Osteocyte (in vitro differentiated cells): Measurements from ENCODE around the gene CATSPERZ. TPM values are rescaled to one million over a fixed set of nuclear protein-coding genes. Genes with fewer than 3 reads are reported as not detected.

Source experiments
- DNase-seq: peaks from one replicate; pipeline ENCODE4 v3.0.0; 2021; ENCODE audit warnings: mixed read lengths; ENCODE audit not compliant: unreplicated experiment; ENCODE audit errors: extremely low spot score
- H3K27ac Mint-ChIP-seq: one replicate; pipeline ENCODE4 v1.8.0; 2021; ENCODE audit warnings: mild to moderate bottlenecking, mixed read lengths; ENCODE audit not compliant: unreplicated experiment
- H3K27me3 Mint-ChIP-seq: one replicate; pipeline ENCODE4 v1.8.0; 2021; ENCODE audit warnings: mixed read lengths; ENCODE audit not compliant: unreplicated experiment
- H3K36me3 Mint-ChIP-seq: one replicate; pipeline ENCODE4 v1.8.0; 2021; ENCODE audit warnings: mixed read lengths; ENCODE audit not compliant: unreplicated experiment
- H3K4me1 Mint-ChIP-seq: one replicate; pipeline ENCODE4 v1.8.0; 2021; ENCODE audit warnings: mixed read lengths; ENCODE audit not compliant: unreplicated experiment
- H3K4me3 Mint-ChIP-seq: one replicate; pipeline ENCODE4 v1.8.0; 2021; ENCODE audit warnings: mild to moderate bottlenecking, moderate library complexity, mixed read lengths; ENCODE audit not compliant: unreplicated experiment
- H3K9me3 Mint-ChIP-seq: one replicate; pipeline ENCODE4 v1.8.0; 2021; ENCODE audit warnings: mixed read lengths; ENCODE audit not compliant: unreplicated experiment
- total RNA-seq: library from RNA; stranded (reverse); gene quantifications from 2 replicates; pipeline ENCODE4 v1.2.1, GENCODE V29; 2021
- TF ChIP-seq, protein P1 (sequence below): fragments of 200-600 bp; sonication (generic); IDR thresholded peaks from 2 replicates; pipeline ENCODE4 v1.5.0; 2021; ENCODE audit warnings: antibody characterized with exemption, mild to moderate bottlenecking, moderate library complexity

Gene CATSPERZ
- total RNA-seq, 1 donor from 2014 or later: not detected

DNA sequence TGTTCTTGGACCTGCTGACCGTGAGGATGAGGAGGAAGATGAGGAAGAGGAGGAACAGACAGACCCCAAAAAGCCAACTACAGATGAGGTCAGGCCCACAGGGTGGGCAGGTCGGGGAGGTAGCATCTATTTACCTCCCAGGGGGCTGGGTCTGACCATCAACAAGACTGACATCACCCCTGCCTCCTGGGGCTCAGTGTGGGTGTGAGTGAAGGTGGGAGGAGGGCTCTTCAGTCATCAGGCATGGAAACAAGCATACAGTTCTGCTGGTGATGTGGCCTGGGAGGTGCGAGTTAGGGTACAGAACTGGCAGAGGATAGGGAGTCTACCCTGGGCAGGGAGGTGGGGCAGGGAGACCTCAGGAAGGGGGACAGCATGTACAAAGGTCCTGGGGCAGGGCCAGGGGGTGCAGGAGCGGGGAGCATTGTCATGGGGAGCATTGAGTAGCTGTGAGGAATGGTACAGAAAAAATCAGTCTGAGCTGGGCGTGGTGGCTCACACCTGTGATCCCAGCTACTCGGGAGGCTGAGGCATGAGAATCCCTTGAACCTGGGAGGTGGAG is 39.9 kb upstream of the CATSPERZ start:
- TF ChIP-seq, protein P1, sequence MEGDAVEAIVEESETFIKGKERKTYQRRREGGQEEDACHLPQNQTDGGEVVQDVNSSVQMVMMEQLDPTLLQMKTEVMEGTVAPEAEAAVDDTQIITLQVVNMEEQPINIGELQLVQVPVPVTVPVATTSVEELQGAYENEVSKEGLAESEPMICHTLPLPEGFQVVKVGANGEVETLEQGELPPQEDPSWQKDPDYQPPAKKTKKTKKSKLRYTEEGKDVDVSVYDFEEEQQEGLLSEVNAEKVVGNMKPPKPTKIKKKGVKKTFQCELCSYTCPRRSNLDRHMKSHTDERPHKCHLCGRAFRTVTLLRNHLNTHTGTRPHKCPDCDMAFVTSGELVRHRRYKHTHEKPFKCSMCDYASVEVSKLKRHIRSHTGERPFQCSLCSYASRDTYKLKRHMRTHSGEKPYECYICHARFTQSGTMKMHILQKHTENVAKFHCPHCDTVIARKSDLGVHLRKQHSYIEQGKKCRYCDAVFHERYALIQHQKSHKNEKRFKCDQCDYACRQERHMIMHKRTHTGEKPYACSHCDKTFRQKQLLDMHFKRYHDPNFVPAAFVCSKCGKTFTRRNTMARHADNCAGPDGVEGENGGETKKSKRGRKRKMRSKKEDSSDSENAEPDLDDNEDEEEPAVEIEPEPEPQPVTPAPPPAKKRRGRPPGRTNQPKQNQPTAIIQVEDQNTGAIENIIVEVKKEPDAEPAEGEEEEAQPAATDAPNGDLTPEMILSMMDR: no peak
- DNase-seq: no peak
- Mint-ChIP-seq H3K36me3 (peaks cover 16% of the 10 kb centered on the region), H3K27me3 (no peaks in the 10 kb centered on the region), H3K4me3 (no peak overlapping the region), H3K27ac (no peak overlapping the region), H3K4me1 (peaks cover 5% of the 10 kb centered on the region), H3K9me3 (no peaks in the 10 kb centered on the region)

DNA sequence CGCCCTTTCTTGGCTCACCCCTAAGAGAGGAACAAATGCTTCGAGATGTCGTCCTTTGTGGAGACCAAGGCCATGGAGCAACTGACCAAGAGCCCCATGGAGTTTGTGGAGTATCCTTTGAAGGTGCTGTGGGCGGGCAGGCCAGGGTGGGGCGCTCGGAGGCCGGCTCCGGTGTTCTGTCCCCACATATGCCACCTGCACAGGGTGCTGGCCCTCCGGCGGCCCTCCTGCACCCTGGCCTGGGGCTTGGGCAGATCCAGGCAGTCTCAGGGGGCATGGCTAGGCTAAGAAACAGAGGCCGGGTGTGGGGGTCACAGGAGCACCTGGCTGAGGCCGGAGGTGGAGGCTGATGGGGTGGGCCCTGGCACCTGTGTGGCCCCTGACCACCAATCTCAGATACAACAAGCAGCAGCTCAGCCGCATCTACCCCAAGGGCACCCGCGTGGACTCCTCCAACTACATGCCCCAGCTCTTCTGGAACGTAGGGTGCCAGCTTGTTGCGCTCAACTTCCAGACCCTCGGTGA is 38.5 kb upstream of the CATSPERZ start:
- H3K27me3 Mint-ChIP-seq: no peaks in the 10 kb centered on the region
- H3K4me3 Mint-ChIP-seq: no peak overlapping the region
- TF ChIP-seq, protein P1: no peak
- no peak overlapping the region for H3K27ac Mint-ChIP-seq
- H3K9me3 Mint-ChIP-seq: no peaks in the 10 kb centered on the region
- H3K4me1 Mint-ChIP-seq: peaks cover 5% of the 10 kb centered on the region
- peaks cover 16% of the 10 kb centered on the region for H3K36me3 Mint-ChIP-seq
- DNase-seq: no peak

DNA sequence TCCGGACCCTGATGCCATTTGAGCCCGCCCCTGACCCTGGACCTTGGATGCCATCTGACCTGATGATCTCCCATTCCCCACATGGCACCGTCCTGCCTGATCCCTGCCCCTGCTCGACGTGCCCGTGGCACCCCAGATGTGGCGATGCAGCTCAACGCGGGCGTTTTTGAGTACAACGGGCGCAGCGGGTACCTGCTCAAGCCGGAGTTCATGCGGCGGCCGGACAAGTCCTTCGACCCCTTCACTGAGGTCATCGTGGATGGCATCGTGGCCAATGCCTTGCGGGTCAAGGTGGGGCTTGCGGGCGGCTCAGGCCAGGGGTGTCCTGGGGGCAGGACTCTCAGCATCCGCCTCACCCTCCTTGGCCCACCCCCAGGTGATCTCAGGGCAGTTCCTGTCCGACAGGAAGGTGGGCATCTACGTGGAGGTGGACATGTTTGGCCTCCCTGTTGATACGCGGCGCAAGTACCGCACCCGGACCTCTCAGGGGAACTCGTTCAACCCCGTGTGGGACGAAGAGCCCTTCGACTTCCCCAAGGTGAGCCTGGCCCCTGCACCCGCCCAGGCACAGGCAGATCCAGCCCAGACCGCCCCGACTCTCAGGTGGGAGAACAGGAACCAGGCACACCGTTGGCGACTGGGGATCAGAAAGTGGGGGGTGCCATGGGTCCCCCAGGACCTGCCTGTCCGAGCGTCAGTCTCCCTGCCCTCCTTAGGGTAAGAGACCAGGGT is 37.7 kb upstream of the CATSPERZ start:
- H3K36me3 Mint-ChIP-seq: peaks cover 16% of the 10 kb centered on the region
- TF ChIP-seq, protein P1: no peak
- H3K4me3 Mint-ChIP-seq: no peak overlapping the region
- H3K4me1 Mint-ChIP-seq: peaks cover 5% of the 10 kb centered on the region
- no peaks in the 10 kb centered on the region for H3K9me3 Mint-ChIP-seq
- no peaks in the 10 kb centered on the region for H3K27me3 Mint-ChIP-seq
- no peak overlapping the region for H3K27ac Mint-ChIP-seq
- no peak for DNase-seq

DNA sequence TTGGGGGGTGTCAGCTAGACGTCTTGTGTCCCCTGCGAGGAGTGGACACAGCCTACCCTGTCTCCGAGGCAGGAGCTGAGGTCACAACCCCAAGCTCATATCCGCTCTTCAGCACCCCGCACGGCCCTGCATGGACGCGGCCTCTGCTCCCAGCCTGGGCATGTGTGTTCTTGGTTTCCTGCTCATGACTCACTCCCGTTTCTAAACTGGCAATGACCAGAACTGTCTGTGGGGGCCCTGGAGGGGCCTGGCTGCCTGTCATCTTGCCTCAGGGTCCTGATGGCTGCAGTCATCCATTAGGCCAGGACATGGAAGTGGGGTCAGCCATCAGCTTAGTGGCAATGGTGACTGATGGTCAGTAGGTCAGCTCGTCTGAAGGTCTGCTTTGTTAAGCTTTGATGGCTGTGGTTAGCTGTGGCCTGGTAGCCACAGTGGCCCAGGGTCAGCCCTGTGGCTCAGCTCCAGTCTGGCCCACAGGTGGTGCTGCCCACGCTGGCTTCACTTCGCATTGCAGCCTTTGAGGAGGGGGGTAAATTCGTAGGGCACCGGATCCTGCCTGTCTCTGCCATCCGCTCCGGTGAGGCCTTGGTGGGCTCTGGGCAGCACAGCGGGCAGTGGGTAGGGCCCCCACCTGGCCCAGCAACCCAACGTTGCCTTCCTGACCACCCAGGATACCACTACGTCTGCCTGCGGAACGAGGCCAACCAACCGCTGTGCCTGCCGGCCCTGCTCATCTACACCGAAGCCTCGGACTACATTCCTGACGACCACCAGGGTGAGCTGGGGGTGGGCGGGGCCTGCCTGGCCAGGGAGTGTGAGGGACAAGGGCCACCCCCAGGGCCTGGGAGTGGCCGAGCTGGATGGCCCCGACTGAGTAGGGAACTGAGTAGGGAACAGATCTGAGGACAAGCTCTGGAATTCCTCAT is 36.9 kb upstream of the CATSPERZ start:
- Mint-ChIP-seq H3K27ac (peak overlapping the region; percentile 68), H3K9me3 (no peaks in the 10 kb centered on the region), H3K27me3 (no peaks in the 10 kb centered on the region), H3K4me1 (peaks cover 9% of the 10 kb centered on the region), H3K36me3 (peaks cover 16% of the 10 kb centered on the region), H3K4me3 (no peak overlapping the region)
- TF ChIP-seq, protein P1: peak; percentile 11
- DNase-seq: no peak
